Pulmonary artery endothelial cell (primary cell): ENCODE data around the gene DIRAS1. TPM values are rescaled to one million over a fixed set of nuclear protein-coding genes. Genes with fewer than 3 reads are reported as not detected.

Source experiments
- DNase-seq: peaks from one replicate; pipeline ENCODE4 v3.0.0-alpha.2; 2011; ENCODE audit warnings: low read depth, low spot score
- total RNA-seq: library from RNA; depleted of rRNA; stranded (reverse); fragments of >200 nt; gene quantifications from 2 replicates; pipeline ENCODE4 v1.2.3, GENCODE V29; 2014

Gene DIRAS1
- total RNA-seq, 1 donor from 2014 or later = under 0.01 TPM

DNA sequence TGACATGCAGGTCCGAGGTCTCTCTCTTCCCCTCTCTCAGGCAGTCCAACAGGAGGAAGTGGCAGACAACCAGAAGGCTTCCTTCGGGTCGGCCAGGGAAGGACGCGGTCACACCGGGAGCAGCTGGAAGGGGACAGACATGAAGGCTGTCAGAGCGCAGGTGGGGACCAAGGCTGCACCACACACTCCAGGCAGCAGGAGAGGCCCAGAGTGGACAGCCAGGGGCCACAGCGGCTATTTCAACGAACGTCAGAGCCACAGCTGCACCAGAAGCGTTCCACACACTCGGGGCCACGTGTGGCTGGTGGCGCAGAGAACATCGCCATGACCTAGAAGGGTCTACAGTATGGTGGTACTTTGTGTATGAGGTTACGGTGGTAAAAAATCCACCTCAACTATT, 34.6 kb upstream of the DIRAS1 start:
- DNase-seq = no peak

- no peak for DNase-seq
Measured at GRCh38 chr19:2755448-2755705, 34.2 kb upstream of the DIRAS1 start.

DNA sequence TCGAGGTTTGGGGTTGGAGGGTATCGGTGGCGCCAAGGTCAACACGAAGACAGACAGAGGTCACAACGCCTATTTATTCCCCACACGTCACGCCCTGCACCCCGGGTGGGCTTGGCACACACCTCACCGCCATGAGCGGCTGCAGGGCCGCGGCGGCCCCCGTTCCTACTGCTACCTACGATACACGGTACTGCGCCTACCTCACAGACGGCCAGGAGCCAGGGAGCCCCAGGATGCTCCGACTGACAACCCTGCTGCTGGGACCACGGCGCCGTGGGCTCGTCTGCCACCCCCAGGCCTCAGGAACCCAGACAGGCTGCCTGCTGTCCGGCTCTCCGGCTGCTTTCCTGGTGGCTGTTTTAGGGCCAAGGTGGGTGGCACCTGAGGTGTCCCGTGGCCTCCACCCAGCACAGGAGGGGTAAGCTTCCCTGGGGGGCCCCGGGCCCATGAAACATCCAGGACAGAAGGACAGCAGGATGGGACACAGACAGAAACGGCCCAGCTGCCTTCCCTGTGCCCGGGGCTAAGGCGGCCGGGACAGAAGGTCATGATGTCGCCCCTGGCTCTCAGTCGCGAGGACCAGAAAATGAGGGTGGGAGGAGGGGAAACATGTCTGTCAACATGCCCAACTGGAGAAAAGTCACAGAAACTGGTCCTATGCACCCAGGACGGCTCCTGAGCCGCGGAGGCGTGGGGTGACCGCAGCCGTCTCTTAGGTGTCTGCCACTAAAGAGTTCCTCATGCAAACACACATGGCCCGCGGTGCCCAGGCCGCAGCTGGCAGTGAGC, 33.7 kb upstream of the DIRAS1 start:
- no peak for DNase-seq

- no peak for DNase-seq
Measured at GRCh38 chr19:2751438-2751830, 30.3 kb upstream of the DIRAS1 start.

DNA sequence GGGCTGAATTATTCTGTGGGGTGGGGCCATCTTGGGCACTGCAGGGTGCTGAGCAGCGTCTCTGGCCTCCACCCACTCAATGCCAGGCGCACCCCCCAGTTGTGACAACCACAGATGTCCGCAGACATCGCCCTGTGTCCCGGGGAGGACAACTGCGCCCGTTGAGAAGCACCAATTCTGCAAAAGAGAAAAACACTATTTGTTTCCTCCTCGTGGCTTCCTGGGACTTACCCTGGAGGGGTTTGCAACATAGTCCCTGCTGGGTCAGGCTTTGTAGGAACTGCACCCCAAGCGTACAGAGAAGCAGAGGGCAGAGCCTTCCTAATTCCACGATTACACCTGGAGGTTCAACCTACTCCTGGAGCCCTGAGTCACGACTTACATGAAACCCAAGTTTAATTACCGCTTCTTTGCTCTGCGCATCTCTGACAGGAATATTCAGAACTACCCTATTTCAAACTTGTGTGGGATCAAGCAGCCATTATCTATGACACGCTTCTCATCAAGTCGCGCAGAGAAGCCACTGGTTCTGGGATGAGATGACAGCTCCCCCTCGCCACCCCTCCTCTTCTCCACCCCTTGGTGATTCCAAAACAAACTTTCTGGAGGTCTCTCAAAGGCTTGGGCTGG, 29.8 kb upstream of the DIRAS1 start:
- DNase-seq = no peak

GRCh38 chr19:2747349-2747748, 26.2 kb upstream of the DIRAS1 start:
- no peak for DNase-seq

DNA sequence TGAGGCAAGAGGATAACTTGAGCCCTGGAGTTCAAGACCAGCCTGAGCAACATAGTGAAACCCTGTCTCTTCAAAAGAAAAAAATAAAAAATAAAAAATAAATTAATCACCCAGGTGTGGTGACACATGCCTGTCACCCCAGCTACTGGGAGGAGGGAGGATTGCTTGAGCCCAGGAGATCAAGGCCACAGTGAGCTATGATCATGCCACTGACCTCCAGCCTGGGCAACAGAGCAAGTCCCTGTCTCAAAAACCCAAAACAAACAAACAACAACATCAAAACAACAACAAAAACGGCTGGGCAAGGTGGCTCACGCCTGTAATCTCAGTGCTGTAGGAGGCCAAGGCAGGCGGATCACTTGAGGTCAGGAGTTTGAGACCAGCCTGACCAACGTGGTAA, 22.9 kb upstream of the DIRAS1 start:
- DNase-seq = no peak

DNA sequence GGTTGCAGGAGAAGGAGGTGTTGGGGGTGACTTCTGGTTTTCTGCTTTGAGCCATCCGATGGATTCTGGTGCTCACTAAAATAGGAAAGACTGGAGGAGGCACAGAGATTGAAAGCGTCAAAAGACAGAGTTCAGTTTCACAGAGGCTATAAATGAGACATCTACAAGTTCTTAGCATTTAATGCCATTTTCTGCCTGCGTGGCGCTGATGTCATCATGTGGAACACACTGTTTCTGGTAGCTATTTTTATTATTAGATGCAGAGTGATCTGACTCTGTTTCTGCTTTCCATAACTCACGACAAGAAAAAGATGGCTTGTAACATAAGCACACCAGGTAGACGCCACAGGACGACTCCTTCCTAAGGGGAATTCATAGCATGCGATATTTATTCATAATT, 21.9 kb upstream of the DIRAS1 start:
- DNase-seq = no peak

DNA sequence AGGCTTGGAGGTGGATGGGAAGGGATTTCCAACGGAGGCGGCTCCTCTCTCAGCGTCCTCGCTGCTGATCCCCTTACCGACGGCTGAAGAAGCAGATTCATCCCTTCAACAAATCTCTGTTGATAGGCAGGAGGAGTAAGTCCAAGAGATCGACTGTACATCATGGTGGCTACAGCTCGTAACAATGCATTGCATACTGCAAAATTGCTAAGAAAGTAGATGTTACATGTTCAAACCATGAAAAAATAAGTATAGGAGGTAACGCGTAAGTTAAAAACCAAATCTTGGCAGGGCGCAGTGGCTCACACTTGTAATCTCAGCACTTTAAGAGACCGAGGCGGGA, 19.1 kb upstream of the DIRAS1 start:
- no peak for DNase-seq

GRCh38 chr19:2739602-2740313, 18.6 kb upstream of the DIRAS1 start, which contains the start of gene SLC39A3:
Gene SLC39A3 (minus strand): TSS chr19:2740017. CDS start chr19:2737257, 2,760 bp downstream.
- DNase-seq = peak; percentile 96

- DNase-seq = no peak
Measured at GRCh38 chr19:2736550-2737190, 15.5 kb upstream of the DIRAS1 start.

- no peak for DNase-seq
Measured at GRCh38 chr19:2735374-2735773, 14.2 kb upstream of the DIRAS1 start.

DNA sequence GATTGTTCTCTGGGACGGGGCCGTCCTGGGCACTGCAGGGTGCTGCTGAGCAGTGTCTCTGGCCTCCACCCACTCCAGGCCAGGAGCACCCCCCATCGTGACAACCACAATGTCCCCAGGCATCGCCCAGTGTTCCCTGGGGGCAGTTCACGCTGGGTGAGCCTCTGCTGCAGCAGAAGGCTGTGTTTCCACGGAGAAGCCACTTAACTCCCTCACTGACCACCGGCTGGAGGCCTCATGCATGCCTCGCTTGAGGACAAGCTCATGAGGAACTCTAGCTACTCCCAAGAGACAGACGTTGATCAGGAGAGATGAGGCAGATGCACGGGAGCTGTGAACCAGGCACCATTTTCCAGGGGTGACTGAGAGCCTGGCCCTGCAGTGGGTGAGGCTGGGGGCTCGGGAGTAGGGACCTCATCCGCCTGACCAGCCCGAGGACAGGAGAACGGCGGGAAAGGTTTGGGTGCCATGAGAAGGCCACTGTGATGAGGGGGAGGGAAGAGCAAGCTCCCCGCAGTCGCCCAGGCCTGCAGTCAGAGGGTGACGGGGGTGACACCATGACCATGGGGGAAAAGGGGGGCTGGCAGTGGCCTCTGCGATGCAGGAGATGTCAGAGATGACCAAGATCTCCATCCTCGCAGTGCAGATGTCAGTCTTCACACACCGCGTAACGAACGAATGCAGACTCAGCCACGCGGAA, 13.6 kb upstream of the DIRAS1 start:
- no peak for DNase-seq

GRCh38 chr19:2733930-2734588, 12.9 kb upstream of the DIRAS1 start:
- DNase-seq = no peak

DNA sequence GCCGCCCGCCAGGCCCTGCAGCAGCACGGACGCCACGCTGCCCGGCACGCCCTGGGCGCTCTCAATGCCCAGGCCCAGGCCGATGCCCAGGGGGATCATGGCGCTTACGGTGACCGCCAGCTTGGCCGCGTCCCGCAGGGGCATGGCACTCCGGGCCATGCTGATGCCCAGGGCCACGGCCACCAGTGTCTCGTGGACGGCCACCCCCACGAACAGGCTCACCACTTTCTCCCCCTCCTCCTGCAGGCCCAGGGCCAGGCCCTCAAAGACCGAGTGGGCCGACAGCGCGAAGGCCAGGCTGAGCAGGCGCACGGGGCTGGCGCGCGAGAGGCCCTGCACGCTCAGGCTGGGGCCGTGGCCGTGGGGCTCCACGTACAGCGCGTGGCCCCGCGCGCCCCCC, 11.7 kb upstream of the DIRAS1 start:
- DNase-seq = no peak

GRCh38 chr19:2732157-2732725, 11.1 kb upstream of the DIRAS1 start:
- no peak for DNase-seq

GRCh38 chr19:2731181-2731995, 10.2 kb upstream of the DIRAS1 start:
- DNase-seq = no peak

DNA sequence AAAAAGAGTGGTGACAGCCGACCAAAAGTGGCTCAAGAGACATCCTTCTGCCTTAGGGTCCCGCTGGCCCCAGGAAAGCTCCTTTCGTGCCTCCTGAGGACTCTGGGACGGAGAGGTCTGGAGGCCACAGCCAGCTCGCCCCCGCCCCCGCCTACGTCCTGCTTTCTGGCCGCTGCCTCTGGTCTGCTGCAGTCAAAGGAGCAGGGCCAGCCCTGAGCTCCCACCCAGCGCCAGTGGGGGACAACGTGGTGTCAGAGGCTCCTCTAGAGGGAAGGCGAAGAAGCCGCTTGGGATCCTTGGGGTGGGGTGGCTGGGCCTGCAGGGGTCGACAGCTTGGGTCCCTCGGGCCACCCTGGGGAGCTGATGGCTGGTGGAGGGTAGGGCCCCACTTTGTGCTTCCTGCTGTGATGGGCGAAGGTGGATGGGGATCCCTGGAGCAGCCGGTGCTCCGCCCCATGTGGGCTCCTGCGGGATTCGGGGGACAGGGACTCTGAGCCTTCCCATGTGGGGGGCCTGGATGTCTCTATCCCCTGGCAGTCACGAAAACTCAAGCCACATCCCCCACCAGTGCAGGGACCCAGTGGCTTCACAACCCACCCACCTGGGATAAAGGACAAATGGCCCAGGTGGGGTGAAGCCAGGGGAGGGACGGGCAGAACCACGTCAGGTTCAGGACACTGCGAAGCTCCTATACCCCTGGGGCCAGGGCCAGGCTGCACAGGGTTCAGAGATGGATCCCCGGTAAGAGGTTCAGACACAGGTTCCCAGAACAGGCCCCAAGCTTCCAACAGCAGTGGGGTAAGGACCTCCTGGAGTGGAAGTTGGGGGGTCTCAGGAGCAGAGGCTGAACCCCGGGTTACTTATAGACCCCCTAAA, 9.0 kb upstream of the DIRAS1 start:
- no peak for DNase-seq

GRCh38 chr19:2728783-2729387, 7.7 kb upstream of the DIRAS1 start:
- DNase-seq = no peak
